ENCODE data around the gene SMIM35.

Gene SMIM35

DNA sequence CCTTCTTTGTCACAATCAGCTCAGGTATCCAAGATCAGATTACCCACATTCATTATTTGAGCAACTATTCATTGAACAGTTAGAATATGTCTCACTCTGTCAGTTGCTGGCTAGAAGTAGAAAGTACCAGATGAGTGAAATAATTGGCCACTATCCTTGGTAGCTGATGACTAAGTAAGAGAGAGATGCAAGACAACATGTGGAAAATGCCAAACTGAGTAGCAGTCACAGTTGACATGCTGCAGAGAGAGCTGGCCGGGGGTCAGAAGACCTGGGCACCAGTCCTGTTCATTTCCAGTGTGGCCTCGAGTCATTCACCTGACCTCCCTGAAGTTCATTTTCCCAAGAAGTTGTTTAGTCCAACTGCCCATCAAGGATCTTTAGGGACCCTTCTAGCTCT lies 22.5 kb upstream of the SMIM35 start:
- DNase-seq (ENCODE audit: low read depth in 2 of 2), result no peak

DNA sequence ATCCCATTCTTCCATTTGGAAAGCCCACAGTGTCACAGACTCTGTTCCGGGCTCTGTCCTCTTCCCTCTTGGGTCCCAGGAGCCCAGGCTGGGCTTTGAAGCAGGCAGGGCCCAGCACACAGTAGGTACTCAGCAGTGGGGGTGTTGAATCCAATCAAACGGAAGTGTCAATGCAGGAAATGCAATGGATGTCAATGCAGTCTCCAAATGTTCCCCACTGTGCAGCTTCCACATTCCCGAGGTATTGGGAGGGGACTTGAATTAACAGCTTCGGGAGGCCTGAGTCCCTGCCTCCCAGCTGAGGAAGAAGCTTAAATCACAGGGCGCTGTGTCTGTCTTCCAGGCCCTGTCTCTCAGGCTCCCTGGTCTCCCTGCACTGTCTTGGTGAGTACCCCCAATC lies 21.8 kb upstream of the SMIM35 start:
- DNase-seq (ENCODE audit: low read depth in 2 of 2), result no peak

DNA sequence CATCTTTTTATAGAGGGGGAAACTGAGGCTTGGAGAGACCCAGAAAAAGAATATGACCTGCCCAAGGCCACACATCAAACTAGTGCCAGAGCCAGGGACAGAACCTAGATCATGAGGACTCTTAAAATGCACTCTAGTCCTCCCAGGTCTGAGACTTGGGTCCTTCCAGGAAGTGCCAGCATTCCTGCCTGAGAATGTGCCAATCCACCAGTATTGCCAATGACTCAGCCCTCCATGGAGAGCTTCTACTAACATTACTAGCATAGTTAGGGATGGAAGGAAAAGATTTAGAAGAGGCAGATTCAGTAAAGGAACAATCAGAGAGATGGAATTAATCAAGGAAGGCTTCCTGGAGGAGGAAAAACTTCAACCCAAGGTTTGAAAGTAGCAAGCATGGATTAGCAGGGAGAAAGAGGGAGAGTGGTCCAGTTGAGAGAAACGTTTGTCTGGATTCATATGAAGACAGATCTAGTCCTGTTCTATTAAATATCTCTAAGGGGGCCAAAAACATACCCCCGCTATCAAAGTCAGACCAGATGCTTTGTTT lies 20.1 kb upstream of the SMIM35 start:
- no peak for DNase-seq (ENCODE audit: low read depth in 2 of 2)

DNA sequence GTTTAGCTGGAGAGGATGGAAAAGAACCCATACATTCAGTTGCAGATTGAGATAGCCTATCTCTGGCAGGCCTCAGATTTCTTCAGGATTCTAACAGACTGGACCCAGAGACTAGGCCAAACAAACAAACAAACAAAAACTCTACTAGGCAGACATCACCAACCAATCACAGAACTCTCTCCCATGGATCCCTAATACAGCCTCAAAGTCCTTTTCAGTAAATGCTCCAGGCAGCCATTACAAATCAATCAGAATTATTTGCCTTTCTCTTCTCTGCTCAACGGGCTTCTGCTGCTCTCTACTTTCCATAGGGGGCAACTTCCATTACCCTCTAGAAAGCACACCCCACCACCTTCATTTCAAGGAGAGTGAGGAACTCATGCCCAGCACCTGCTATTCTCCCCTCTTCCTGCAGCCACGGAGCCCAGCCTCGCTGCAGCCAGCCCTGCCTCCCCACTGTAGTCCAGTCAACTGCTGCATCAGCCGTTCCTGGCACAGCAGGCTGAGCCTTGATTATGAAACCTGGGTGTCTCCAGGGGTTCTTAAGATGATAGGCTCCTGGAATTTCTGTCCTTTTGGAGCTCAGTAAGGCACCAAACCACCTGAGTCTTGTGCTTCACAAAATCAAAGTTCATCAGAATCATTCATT lies 19.0 kb upstream of the SMIM35 start:
- DNase-seq (ENCODE audit: low read depth in 2 of 2), result no peak

DNA sequence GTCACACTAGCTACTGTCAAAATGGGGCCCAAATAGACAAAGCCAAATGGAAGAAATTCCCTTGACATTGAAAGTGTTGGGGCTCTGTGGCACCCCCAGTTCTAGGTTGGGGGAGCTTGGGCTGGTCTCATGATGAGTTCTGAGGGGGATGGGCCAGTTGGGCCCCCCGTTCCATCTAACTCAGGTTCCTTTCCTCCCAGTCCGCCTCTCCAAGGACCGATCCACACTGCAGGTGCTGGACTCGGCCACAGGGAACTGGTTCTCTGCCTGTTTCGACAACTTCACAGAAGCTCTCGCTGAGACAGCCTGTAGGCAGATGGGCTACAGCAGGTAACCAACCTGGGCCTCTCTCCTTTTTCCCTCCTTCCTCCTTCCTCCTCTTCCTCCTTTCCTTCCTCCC lies 17.7 kb upstream of the SMIM35 start:
- no peak for DNase-seq (ENCODE audit: low read depth in 2 of 2)

DNA sequence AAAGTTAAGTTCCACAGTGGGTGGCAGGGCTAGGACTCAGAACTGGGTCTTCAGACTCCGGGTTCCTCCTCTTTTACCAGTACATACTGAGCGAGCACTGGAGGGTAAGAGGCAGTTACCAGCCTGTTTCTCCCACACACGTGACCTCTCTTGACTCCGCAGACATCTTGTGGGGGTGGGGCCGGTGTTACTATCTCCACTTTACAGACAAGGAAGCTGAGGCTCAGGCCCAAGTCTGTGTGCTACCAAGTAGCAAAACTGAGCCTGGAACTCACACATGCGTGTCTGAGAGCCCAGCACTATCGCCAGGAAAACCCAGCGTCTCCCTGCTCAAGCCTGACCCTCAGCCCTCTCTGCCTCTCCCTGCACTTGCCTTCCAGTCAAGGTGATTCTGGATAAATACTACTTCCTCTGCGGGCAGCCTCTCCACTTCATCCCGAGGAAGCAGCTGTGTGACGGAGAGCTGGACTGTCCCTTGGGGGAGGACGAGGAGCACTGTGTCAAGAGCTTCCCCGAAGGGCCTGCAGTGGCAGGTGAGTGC lies 16.0 kb upstream of the SMIM35 start:
- no peak for DNase-seq (ENCODE audit: low read depth in 2 of 2)

DNA sequence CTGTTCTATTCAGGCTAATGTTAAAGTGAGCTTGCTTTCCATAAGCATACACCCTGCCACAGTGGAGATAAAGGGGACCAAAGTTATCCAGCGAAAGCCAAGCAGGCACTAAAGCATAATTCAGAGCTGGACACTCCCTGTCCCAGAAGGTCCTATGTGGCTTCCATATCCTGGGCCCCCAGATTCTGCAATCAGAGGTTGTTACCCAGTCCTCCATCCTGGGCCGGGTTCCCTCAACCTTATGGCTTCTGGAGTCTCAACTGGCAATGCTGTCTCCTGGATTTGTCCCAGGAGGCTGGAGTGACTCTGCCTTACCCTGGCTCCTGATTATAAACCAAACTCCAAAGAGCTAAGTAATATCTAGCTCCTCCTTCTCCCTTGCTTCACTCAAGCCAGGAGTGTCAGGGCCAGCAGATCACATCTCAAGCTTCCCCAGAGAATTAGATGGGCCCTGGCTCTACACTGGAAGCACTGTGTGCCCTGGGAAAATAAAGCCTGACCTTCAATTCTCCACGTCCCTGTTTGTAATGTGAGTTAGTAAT lies 14.0 kb upstream of the SMIM35 start:
- no peak for DNase-seq (ENCODE audit: low read depth in 2 of 2)

DNA sequence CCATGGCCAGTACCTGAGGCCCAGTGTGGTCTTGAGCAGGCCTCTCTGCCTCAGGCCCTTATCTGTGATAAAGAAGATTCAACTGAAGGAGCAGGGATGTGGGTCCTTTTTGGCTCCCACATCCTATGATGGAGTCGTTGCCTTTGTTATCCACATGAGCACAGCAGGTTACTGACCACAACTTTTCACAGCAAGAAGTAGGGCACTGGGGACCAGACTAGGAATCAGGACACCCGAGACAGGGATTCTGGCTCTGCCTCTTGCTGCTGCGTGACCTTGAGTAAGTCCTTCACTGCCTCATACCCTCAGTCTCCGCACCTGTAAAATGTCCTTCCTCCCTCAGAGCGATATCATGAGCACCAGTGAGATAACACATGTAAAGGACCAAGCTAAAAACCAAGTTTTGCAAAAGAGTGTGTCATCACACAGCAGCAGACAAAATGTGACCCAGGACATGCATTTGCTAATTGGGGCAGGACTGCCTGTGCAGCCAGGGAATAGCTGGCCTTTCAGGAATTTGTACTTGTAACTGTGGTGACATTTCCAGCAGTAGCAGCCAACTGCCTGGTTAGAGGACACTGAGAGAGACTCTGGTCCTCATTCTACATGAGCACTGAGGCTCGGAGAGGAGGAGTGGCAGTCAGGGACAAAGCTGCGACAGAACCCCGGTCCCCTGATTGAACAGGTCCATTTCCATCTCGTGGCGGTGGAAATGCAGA lies 13.2 kb upstream of the SMIM35 start:
- no peak for DNase-seq (ENCODE audit: low read depth in 2 of 2)

DNA sequence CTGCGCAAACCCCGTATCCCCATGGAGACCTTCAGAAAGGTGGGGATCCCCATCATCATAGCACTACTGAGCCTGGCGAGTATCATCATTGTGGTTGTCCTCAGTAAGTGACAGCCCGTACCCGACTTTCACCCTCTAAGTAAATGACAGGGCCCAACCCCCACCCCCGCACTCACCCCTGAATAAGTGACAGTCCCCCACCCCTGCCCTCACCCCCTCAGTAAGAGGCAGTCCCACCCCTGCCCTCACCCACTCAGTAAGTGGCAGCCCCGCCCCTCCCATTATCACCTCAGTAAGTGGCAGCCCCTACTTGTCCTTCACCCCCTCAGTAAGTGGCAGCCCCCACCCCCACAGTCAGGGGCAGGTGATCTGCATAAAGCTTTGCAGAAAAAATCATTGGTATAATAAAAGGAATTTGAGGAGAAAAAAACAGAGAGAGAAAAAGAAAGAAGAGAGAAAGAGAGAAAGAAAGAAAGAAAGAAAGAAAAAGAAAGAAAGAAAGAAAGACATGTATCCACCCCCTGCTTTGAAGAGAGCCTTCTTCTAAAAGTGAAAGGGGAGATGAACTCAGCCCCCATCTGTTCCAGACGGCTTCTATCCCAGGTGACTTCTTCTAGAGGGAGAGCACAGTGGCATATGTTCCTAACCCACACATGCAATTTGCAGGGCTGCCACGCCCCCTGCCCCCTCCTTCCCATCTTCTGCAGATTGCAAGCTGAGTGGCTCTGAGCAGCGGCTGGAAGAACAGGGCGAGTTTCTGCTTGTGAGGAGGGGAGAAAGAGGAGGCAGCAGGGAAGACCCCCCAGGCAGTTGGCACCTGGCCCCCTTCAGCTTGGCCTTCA lies 12.5 kb upstream of the SMIM35 start:
- DNase-seq (ENCODE audit: low read depth in 2 of 2), result no peak

DNA sequence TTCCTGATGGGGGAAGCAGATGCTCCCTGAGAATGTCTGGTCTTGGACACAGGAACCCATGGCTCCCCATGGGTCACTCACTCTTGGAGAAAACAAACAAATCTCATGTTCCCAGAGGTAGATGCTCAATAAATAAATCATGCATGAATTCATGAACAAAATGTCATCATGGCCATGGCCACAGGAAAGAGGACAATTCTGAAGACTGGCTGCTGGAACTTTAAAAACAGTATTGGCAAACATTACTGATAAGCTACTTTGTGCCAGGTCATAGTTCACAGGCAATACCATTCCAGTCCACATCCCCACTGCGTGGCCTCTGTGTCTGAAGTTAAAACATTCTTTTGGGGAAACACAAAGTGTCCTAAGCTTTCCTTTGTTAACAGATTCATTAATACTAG lies 9.2 kb upstream of the SMIM35 start:
- DNase-seq (ENCODE audit: low read depth in 2 of 2), result no peak

DNA sequence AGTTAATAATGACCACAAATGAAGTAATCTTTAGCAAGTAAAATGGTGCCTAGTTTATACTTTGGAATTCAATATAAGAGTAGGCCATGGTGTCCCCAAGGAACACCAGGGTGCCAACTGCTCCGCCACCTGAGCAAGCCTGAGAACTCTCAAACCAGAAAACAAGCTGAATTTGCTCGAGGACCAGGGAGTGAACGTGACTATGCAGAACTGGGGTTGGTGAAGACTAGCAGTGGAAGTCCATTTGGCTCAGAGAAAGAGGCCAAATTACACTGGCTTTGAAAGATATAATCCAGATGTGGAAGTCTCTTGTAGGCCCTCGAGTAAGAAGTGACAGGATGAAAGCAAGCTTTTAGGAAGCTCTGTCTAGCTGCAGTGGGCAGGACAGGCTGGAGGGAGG lies 8.7 kb upstream of the SMIM35 start:
- DNase-seq (ENCODE audit: low read depth in 2 of 2), result no peak

DNA sequence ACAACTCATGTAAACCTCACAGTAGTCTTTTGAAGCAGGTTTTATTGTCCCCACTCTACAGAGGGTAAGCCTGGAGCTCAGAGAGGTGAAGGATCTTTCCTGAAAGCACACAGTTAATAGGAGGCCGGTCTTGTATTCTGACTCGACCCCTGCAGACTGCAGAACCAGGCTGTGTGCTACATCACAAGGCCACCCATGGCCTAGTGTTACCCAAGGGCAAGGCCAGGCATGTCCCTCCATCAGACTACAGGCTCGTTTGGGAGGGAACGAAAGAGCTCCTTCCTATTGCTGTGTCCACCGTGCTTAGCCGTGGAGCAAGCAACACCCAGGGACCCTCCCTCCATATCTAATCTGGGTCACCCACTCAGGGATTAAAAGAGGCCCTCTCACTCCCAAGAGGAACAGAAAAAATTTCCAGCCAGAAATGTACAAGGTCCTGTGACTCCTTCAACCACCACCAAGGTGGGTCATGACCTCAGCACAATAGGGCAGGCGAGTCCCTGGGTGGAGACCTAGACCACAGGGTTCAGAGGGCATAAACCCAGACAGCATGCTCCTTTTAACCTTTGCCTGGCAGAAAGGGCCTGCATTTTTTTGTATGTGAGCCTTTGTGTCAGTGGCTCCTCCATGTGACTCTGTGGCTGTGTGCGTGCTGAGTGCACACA lies 6.3 kb upstream of the SMIM35 start:
- DNase-seq (ENCODE audit: low read depth in 2 of 2), result no peak

DNA sequence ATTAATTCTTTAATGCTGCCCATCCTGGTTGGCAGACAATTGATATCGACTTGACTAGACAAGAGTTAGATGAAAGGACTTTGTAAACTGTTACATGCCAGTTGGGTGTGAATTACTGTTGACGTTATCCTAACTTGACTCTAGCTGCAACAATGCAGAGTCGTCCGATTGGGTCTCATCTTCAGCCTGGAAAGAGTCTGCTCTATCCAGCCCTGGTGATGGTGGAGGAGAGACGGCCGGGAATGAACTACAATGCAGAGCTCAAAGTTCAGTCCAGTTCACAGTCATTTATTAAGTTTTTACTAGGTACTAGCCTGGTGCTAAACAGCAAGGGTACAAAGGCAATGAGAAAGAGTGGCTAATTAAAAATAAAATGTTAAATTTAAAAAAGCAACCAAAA lies 4.9 kb upstream of the SMIM35 start:
- DNase-seq (ENCODE audit: low read depth in 2 of 2), result no peak

DNA sequence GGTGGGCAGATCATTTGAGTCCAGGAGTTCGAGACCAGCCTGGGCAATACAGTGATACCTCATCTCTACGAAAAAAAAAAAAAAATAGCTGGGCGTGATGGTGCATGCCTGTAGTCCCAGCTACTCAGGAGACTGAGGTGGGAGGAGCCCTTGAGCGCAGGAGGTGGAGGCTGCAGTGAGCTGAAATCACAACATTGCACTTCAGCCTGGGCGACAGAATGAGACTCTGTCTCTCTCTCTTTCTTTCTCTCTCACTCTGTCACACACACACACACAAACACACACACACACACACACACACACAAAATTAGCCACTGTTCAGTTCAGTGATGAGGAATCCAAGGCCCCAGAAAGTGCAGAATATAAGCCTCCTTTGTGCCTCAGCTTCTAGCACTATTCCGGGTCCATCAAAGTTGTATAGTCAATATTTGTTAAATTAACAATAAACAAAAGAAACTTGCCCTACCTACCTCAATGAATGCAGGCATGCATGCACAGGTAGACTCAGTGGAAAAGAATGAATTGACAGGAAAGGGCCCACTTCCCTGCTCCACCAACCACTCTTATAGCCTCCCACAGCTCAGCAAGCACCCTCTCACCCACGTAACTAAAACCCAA lies 3.9 kb upstream of the SMIM35 start:
- DNase-seq (ENCODE audit: low read depth in 2 of 2), result no peak

DNA sequence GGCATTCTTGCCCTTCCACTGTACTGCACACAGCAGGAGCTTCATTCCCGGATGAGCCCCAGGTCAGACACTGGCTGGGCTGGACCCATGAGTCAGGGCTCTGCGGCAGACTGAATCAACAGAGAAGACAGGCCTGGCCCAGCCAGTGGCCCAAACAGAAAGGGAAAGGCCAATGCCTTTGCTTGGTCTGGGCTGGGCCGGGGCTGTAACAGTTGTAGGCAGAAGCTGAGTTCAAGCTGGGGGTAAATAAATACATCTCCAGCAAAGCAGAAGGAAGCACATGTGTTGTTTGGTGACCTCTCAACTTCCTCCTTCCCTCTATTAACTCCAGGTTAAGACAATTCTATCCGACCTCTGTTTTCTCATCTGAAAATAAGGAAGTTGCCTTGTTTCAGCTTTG lies 1.8 kb upstream of the SMIM35 start:
- DNase-seq (ENCODE audit: low read depth in 2 of 2), result no peak

DNA sequence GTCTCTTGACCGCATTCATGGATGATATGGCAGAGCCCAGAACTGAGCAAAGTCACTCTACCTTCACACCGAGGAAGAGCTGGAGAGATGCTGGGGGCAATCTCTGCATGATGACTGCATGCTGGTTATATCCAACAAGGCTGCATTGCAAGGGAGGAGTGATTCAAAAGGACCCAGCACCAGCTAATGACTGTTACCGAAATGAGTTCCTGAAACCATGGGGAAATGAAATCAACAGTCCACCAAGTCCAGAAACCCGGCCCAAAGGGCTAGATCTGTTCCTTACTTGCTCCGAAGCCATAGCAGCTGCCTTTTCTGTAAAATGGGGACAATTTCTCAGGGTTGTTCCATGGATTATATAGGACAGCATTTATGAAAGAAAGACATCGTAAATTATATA lies 1.2 kb upstream of the SMIM35 start:
- DNase-seq (ENCODE audit: low read depth in 2 of 2), result no peak

DNA sequence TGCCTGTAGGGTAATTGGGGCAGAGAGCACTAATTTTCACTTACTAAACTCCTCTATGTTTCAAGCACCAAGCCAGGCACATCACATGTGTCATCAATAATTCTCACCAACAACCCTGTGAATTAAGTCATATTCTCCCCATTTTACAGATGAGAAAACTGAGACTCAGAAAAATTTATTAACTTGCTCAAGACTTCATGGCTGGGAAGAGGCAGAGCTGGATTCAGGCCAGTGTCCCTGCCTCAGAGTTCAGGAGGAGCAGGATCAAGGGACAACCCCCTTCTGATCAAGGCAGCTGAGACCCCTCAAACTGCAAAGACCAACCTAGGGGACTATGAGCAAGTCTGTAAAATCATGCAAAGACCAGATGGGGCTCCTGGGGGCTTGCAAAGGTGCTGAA lies 2.1 kb downstream of the SMIM35 start:
- no peak for DNase-seq (ENCODE audit: low read depth in 2 of 2)

DNA sequence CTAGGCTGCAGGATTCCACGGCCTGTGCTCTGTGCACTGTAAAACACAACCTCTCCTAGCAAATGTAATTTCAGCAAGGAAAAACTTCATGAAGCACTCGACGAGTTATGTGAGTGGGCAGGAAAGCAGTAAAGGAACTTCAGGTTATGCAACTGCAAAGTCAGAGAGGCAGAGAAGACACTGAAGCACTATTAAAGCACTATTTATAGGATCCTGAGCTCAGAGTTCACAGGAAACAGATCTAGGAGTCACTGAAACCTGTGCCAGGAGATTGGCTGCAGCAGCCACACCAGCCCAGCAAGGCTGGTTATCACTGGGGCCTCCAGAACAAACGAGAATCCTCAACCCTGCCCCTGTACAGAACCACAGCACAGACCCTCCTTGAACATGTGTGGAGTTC lies 2.5 kb downstream of the SMIM35 start:
- DNase-seq (ENCODE audit: low read depth in 2 of 2), result no peak

DNA sequence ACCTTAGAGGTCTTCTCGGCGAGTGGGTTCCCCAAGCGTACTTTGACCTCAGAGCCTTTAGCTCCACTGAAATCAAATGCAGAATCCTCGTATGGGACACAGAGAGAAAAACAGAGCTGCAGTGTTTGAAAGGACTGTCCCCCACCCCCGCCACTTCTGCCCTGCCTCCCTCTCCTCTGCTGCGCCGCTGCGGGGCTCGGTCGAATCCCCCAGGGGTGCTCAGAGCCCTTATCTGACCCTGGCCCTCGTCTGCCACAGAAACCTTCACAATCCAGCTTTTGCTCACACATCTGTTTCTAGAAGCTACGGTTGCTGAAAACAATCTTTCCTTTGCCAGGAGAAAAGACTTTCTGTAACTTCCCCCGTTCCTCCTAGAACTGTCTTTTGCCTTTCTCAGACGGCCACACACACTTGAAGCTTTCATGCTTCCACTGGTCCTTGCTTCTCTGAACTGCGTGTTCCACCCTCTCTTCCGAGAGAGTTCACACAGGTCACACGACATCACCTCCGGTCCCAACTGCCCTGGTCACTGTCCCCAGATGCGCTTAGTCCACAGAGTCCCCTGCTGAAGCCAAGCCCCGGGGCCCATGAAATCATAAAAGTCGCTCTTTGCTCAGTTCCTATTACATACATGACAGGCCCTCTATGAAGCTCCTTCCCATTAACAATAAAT lies 3.7 kb downstream of the SMIM35 start:
- DNase-seq (ENCODE audit: low read depth in 2 of 2), result no peak

DNA sequence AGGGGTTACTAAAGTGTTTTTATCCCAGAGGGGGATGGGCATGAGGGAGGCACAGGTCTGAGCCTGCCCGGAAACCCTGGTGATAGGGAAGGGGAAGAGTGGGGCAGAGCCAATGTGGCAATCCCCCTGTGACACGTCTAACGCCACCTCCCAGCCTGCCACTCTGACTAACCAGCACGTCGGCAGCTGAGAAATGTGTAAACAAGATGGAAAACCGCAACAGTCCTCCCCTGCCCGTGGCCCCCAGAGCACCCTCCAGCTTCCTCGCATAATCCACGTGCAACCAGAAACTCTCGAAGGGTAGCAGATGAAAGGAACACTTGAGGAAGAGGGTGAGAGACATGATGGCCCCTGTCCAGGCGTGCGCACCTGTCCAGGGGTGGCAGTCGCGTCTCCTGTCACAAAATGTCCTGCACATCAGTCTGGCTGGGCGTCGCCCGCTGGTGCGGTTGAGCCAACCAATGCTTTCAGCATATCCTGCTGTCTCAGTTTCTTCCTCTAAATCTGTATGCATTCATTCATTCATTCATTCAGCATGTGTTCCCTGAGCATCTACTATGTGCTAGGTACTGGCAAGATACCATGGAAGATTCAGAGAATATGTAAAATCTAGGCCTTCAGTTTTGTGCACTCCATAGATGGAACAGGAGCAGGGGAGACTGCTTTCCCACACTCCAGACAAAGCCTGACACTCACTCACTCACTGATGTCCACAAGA lies 5.4 kb downstream of the SMIM35 start:
- DNase-seq (ENCODE audit: low read depth in 2 of 2), result no peak

All from activated CD8-positive, alpha-beta memory T cell treated with anti-CD3 and anti-CD28 coated beads for 4 hours (primary cell).